GM21381 (cell line): Measurements from ENCODE around the gene TRAPPC2B.
A peak's percentile ranks its signal among the peaks of the same experiment; 100 is the strongest.
"Not testable (repeated sequence)": the region's sequence is repeated elsewhere in the genome, so short reads cannot be mapped to it uniquely, and the experiment has no call there.

Source experiments
- ATAC-seq: cut with Tn5 transposase; IDR thresholded peaks from one replicate; pipeline ENCODE4 v1.9.1; 2021; ENCODE audit warnings: mild to moderate bottlenecking, moderate library complexity; ENCODE audit not compliant: unreplicated experiment

Gene TRAPPC2B

GRCh38 chr19:57366776-57367175, 3.4 kb downstream of the TRAPPC2B start:
- no peak for ATAC-seq

- no peak for ATAC-seq
Measured at GRCh38 chr19:57374179-57374578, 10.8 kb downstream of the TRAPPC2B start.

- ATAC-seq: not testable (repeated sequence)
Measured at GRCh38 chr19:57374647-57375046, 11.3 kb downstream of the TRAPPC2B start.

- ATAC-seq: no peak
Measured at GRCh38 chr19:57376151-57376550, 12.8 kb downstream of the TRAPPC2B start.

GRCh38 chr19:57377498-57378146, 14.3 kb downstream of the TRAPPC2B start:
- ATAC-seq: no peak

- no peak for ATAC-seq
Measured at GRCh38 chr19:57380923-57381322, 17.6 kb downstream of the TRAPPC2B start.

GRCh38 chr19:57382806-57383488, 19.6 kb downstream of the TRAPPC2B start:
- no peak for ATAC-seq

GRCh38 chr19:57389194-57389729, 25.9 kb downstream of the TRAPPC2B start:
- no peak for ATAC-seq

- ATAC-seq: peak; percentile 98
Measured at GRCh38 chr19:57389730-57390598, 26.6 kb downstream of the TRAPPC2B start, which contains the start of gene ZNF548. Gene ZNF548, plus strand, starts transcription at chr19:57389854. Its CDS starts 246 bp downstream, at chr19:57390100.

- ATAC-seq: no peak
Measured at GRCh38 chr19:57395710-57396109, 32.4 kb downstream of the TRAPPC2B start.

- no peak for ATAC-seq
Measured at GRCh38 chr19:57398868-57399267, 35.5 kb downstream of the TRAPPC2B start.

- ATAC-seq: no peak
Measured at GRCh38 chr19:57403737-57404563, 40.6 kb downstream of the TRAPPC2B start.

- no peak for ATAC-seq
Measured at GRCh38 chr19:57406516-57407123, 43.3 kb downstream of the TRAPPC2B start.

- ATAC-seq: peak; percentile 99
Measured at GRCh38 chr19:57410877-57411671, 47.7 kb downstream of the TRAPPC2B start, which contains the start of gene ZNF17. Gene ZNF17, plus strand, starts transcription at chr19:57411161. Its CDS starts 2,455 bp downstream, at chr19:57413616.
